GM23338 (cell line): ENCODE data around the gene MAS1L. TPM values are rescaled to one million over a fixed set of nuclear protein-coding genes. Genes with fewer than 3 reads are reported as not detected.

ENCODE experiments used
- ATAC-seq: fragments of 200-7000 bp; cut with Tn5 transposase; 3 replicates; pipeline ENCODE4 v1.9.1; 2020
- DNase-seq: peaks from one replicate; pipeline ENCODE4 v3.0.0-alpha.2; 2015; ENCODE audit warnings: low spot score
- H2AFZ ChIP-seq: fragments of 200-600 bp; sonication (generic); 2 replicates; pipeline ENCODE4 v1.8.0; 2016; ENCODE audit warnings: antibody characterized with exemption, mild to moderate bottlenecking, moderate library complexity
- H3F3A ChIP-seq: fragments of 200-600 bp; sonication (generic); replicated peaks from 2 replicates; pipeline ENCODE4 v1.8.0; 2017; ENCODE audit warnings: antibody characterized with exemption, mixed run types, low read depth
- H3K27ac ChIP-seq: fragments of 200-600 bp; sonication (generic); 2 replicates; pipeline ENCODE4 v1.6.1; 2016; ENCODE audit warnings: low read depth
- H3K27me3 ChIP-seq: fragments of 200-600 bp; sonication (generic); 2 replicates; pipeline ENCODE4 v1.8.0; 2016; ENCODE audit warnings: mild to moderate bottlenecking, mixed run types, moderate library complexity; ENCODE audit not compliant: insufficient read depth
- H3K36me3 ChIP-seq: fragments of 200-600 bp; sonication (generic); 2 replicates; pipeline ENCODE4 v1.8.0; 2016; ENCODE audit warnings: mild to moderate bottlenecking; ENCODE audit not compliant: insufficient read depth
- H3K4me1 ChIP-seq: fragments of 200-600 bp; sonication (generic); 2 replicates; pipeline ENCODE4 v1.8.0; 2016; ENCODE audit warnings: mild to moderate bottlenecking, moderate library complexity; ENCODE audit not compliant: insufficient read depth
- H3K4me2 ChIP-seq: fragments of 200-600 bp; sonication (generic); 2 replicates; pipeline ENCODE4 v1.7.1; 2017; ENCODE audit warnings: mixed run types
- H3K4me3 ChIP-seq: fragments of 200-600 bp; sonication (generic); 2 replicates; pipeline ENCODE4 v1.6.1; 2016; ENCODE audit warnings: mixed run types
- H3K79me2 ChIP-seq: fragments of 200-600 bp; sonication (generic); replicated peaks from 2 replicates; pipeline ENCODE4 v1.8.0; 2017; ENCODE audit warnings: mild to moderate bottlenecking; ENCODE audit not compliant: insufficient read depth
- H3K9me2 ChIP-seq: fragments of 200-600 bp; sonication (generic); 2 replicates; pipeline ENCODE4 v1.8.0; 2017; ENCODE audit not compliant: insufficient read depth
- H4K20me1 ChIP-seq: fragments of 200-600 bp; sonication (generic); replicated peaks from 2 replicates; pipeline ENCODE4 v1.8.0; 2017; ENCODE audit warnings: mild to moderate bottlenecking; ENCODE audit not compliant: insufficient read depth
- H3K27ac Mint-ChIP-seq: 2 replicates; pipeline ENCODE4 v1.8.0; 2020; ENCODE audit warnings: inconsistent platforms, mild to moderate bottlenecking, moderate library complexity, mixed read lengths
- H3K27me3 Mint-ChIP-seq: 3 replicates; pipeline ENCODE4 v1.8.0; 2022; ENCODE audit warnings: low read depth, mild to moderate bottlenecking, moderate library complexity, mixed read lengths, inconsistent platforms; ENCODE audit not compliant: insufficient read depth, poor library complexity
- H3K36me3 Mint-ChIP-seq: 3 replicates; pipeline ENCODE4 v1.8.0; 2021; ENCODE audit warnings: low read depth, mild to moderate bottlenecking, inconsistent platforms, moderate library complexity, mixed read lengths
- H3K4me1 Mint-ChIP-seq: 3 replicates; pipeline ENCODE4 v1.8.0; 2020; ENCODE audit warnings: mild to moderate bottlenecking, inconsistent platforms, mixed read lengths
- H3K4me3 Mint-ChIP-seq: 3 replicates; pipeline ENCODE4 v1.8.0; 2021; ENCODE audit warnings: moderate library complexity, mild to moderate bottlenecking, inconsistent platforms, mixed read lengths
- H3K9me3 Mint-ChIP-seq: 3 replicates; pipeline ENCODE4 v1.8.0; 2020; ENCODE audit warnings: moderate library complexity, mild to moderate bottlenecking, inconsistent platforms, mixed read lengths
- CTCF ChIP-seq, 2 experiments: fragments of 200-600 bp in 1 of 2; sonication (generic) in 1 of 2; conservative IDR thresholded peaks; 2 replicates each; pipeline versions ENCODE4 v1.5.1 to v1.6.1; 2016 to 2017; ENCODE audit warnings: antibody characterized with exemption in 2 of 2, low read depth in 2 of 2, mild to moderate bottlenecking in 2 of 2, moderate library complexity in 1 of 2
- EZH2 ChIP-seq: fragments of 200-600 bp; sonication (generic); IDR thresholded peaks from one replicate; pipeline ENCODE4 v1.8.0; 2017; ENCODE audit warnings: antibody characterized with exemption, mild to moderate bottlenecking, low read depth; ENCODE audit not compliant: unreplicated experiment
- POLR2AphosphoS5 ChIP-seq: IDR thresholded peaks from 2 replicates; pipeline ENCODE4 v1.6.1; 2016; ENCODE audit warnings: antibody characterized with exemption, low read depth
- REST ChIP-seq: IDR thresholded peaks from one replicate; pipeline ENCODE4 v1.6.1; 2018; ENCODE audit warnings: antibody characterized with exemption; ENCODE audit not compliant: unreplicated experiment
- STAT1 ChIP-seq: IDR thresholded peaks from one replicate; pipeline ENCODE4 v1.6.1; 2016; ENCODE audit warnings: antibody characterized with exemption; ENCODE audit not compliant: unreplicated experiment
- polyA plus RNA-seq: library from polyadenylated mRNA; unstranded; fragments of >200 nt; fragmentation: Nextera tagmentation; extraction: Ambion mirVana; gene quantifications from 2 replicates; pipeline ENCODE4 v1.2.1, GENCODE V29; 2016
- total RNA-seq: library from RNA; depleted of rRNA; stranded (reverse); fragments of >200 nt; shearing (Covaris generic); gene quantifications from 2 replicates; pipeline ENCODE4 v1.2.3, GENCODE V29; 2014

MAS1L gene
- total and polyA plus RNA-seq, 2 experiments from 2014 or later, result not detected

GRCh38 chr6:29504961-29505360 is 17.2 kb upstream of the MAS1L start (continued):
- TF ChIP-seq EZH2, result no peak
- no peak for TF ChIP-seq POLR2AphosphoS5

GRCh38 chr6:29502597-29502996 is 14.8 kb upstream of the MAS1L start:
- no peak overlapping the region for H3K4me2 ChIP-seq
- H3K9me2 ChIP-seq, result peaks cover 9% of the 10 kb centered on the region; the same call in 1 of the 2 replicates
- no peak overlapping the region for H3K27ac Mint-ChIP-seq

More at GRCh38 chr6:29502597-29502996, 14.8 kb upstream of the MAS1L start:
- H3K27me3 Mint-ChIP-seq, result peaks cover 2% of the 10 kb centered on the region
- DNase-seq (no peak), ATAC-seq (no peak)
- no peaks in the 10 kb centered on the region; the same call in 1 of the 2 replicates for H4K20me1 ChIP-seq
- H2AFZ ChIP-seq, result no peak overlapping the region
- no peaks in the 10 kb centered on the region; the same call in 2 of the 3 replicates for H3K4me1 Mint-ChIP-seq
- no peaks in the 10 kb centered on the region for H3K36me3 Mint-ChIP-seq
- H3K27ac ChIP-seq, result no peak overlapping the region
- H3K27me3 ChIP-seq, result no peaks in the 10 kb centered on the region
- no peaks in the 10 kb centered on the region for H3F3A ChIP-seq
- H3K4me3 ChIP-seq, result no peak overlapping the region
- H3K36me3 ChIP-seq, result no peaks in the 10 kb centered on the region
- no peak overlapping the region for H3K4me3 Mint-ChIP-seq
- no peaks in the 10 kb centered on the region for H3K9me3 Mint-ChIP-seq
- TF ChIP-seq POLR2AphosphoS5 (no peak), CTCF (conservative IDR thresholded peaks at IDR 0.05; ENCODE audit: low read depth in 2 of 2) (no peak), REST (no peak), STAT1 (no peak)
- no peaks in the 10 kb centered on the region for H3K79me2 ChIP-seq
- H3K4me1 ChIP-seq, result no peaks in the 10 kb centered on the region
